ENCODE measurements around the gene KIF26B. TPM values are rescaled to one million over a fixed set of nuclear protein-coding genes. Genes with fewer than 3 reads are reported as not detected.

The KIF26B gene
- polyA plus RNA-seq, 1 donor from 2014 or later: 6.3 TPM

DNA sequence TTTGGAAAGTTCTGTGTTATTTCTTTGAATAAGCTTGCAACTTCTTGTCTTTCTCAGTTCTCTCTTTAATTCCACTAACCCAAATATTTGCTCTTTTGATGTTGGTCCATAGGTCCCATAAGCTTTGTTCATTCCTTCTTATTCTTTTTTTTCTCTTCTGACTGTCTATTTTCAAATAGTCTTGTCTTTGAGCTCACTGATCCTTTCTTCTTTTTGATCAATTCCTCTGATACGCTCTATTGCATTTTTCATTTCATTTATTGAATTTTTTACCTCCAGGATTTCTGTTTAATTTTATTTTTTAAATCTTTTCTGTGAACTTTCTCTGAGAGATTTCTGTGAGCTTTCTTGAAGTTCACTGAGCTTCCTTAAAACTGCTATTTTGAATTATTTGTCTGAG, 486.6 kb downstream of the KIF26B start:
- no peaks in the 10 kb centered on the region for H3K27me3 ChIP-seq (ENCODE audit: insufficient read depth, low read depth, low read length)
- no peak overlapping the region for H3K4me2 ChIP-seq (ENCODE audit: low read length)
- no peak overlapping the region for H3K9ac ChIP-seq (ENCODE audit: low read length)
- H4K20me1 ChIP-seq (ENCODE audit: insufficient read depth): no peaks in the 10 kb centered on the region
- no peak overlapping the region for H2AFZ ChIP-seq (ENCODE audit: low read depth, low read length)
- no peaks in the 10 kb centered on the region for H3F3A ChIP-seq (ENCODE audit: insufficient read depth, low read length, poor library complexity, severe bottlenecking)
- no peaks in the 10 kb centered on the region for H3K9me2 ChIP-seq (ENCODE audit: insufficient read depth, low read length)
- no peak for TF ChIP-seq EZH2 (IDR thresholded peaks at IDR 0.05; ENCODE audit: borderline replicate concordance, insufficient read depth, low read length, poor library complexity, severe bottlenecking)
- TF ChIP-seq RAD21 (conservative IDR thresholded peaks at IDR 0.05): no peak
- TF ChIP-seq, protein P1, sequence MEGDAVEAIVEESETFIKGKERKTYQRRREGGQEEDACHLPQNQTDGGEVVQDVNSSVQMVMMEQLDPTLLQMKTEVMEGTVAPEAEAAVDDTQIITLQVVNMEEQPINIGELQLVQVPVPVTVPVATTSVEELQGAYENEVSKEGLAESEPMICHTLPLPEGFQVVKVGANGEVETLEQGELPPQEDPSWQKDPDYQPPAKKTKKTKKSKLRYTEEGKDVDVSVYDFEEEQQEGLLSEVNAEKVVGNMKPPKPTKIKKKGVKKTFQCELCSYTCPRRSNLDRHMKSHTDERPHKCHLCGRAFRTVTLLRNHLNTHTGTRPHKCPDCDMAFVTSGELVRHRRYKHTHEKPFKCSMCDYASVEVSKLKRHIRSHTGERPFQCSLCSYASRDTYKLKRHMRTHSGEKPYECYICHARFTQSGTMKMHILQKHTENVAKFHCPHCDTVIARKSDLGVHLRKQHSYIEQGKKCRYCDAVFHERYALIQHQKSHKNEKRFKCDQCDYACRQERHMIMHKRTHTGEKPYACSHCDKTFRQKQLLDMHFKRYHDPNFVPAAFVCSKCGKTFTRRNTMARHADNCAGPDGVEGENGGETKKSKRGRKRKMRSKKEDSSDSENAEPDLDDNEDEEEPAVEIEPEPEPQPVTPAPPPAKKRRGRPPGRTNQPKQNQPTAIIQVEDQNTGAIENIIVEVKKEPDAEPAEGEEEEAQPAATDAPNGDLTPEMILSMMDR (IDR thresholded peaks at IDR 0.05; ENCODE audit: poor library complexity, severe bottlenecking): no peak
- no peak for TF ChIP-seq TAF1 (IDR thresholded peaks at IDR 0.05; ENCODE audit: low read depth)
- H3K4me3 ChIP-seq (ENCODE audit: low read length): no peak overlapping the region
- no peaks in the 10 kb centered on the region for H3K79me2 ChIP-seq (replicated peaks; ENCODE audit: insufficient read depth, low read length)
- no peaks in the 10 kb centered on the region for H3K36me3 ChIP-seq (ENCODE audit: insufficient read depth, low read length)
- no peak overlapping the region for H3K27ac ChIP-seq (ENCODE audit: low read length)
- no peaks in the 10 kb centered on the region for H3K9me3 ChIP-seq (ENCODE audit: low read length)

DNA sequence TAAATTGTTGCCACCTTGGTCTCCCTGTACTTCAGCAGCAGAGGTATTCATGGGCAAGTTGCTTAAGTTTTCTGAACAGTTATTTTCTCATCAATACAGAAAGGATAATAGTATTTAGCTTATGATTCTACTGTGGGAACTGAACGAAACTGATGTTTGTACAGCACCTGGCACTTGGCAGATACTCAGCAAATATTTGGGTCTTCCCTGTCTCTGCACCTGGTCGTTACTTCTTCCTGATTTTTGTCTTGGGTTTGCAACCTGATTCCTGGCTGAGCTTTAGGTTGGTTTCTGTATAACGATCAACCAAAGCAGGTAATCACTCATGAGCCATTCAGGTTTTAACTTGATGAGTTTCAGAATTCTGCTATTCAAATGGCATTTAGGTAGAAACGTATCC, 490.6 kb downstream of the KIF26B start:
- Histone ChIP-seq H3K4me3 (ENCODE audit: low read length) (no peak overlapping the region), H3F3A (ENCODE audit: insufficient read depth, low read length, poor library complexity, severe bottlenecking) (no peaks in the 10 kb centered on the region), H3K9me2 (ENCODE audit: insufficient read depth, low read length) (no peaks in the 10 kb centered on the region), H3K27ac (ENCODE audit: low read length) (no peak overlapping the region), H3K9ac (ENCODE audit: low read length) (no peak overlapping the region), H3K36me3 (ENCODE audit: insufficient read depth, low read length) (no peaks in the 10 kb centered on the region), H3K4me2 (ENCODE audit: low read length) (no peak overlapping the region), H3K27me3 (ENCODE audit: insufficient read depth, low read depth, low read length) (no peaks in the 10 kb centered on the region), H2AFZ (ENCODE audit: low read depth, low read length) (no peak overlapping the region), H3K79me2 (replicated peaks; ENCODE audit: insufficient read depth, low read length) (no peaks in the 10 kb centered on the region), H4K20me1 (ENCODE audit: insufficient read depth) (no peaks in the 10 kb centered on the region), H3K9me3 (ENCODE audit: low read length) (no peaks in the 10 kb centered on the region)
- TF ChIP-seq, protein P2, sequence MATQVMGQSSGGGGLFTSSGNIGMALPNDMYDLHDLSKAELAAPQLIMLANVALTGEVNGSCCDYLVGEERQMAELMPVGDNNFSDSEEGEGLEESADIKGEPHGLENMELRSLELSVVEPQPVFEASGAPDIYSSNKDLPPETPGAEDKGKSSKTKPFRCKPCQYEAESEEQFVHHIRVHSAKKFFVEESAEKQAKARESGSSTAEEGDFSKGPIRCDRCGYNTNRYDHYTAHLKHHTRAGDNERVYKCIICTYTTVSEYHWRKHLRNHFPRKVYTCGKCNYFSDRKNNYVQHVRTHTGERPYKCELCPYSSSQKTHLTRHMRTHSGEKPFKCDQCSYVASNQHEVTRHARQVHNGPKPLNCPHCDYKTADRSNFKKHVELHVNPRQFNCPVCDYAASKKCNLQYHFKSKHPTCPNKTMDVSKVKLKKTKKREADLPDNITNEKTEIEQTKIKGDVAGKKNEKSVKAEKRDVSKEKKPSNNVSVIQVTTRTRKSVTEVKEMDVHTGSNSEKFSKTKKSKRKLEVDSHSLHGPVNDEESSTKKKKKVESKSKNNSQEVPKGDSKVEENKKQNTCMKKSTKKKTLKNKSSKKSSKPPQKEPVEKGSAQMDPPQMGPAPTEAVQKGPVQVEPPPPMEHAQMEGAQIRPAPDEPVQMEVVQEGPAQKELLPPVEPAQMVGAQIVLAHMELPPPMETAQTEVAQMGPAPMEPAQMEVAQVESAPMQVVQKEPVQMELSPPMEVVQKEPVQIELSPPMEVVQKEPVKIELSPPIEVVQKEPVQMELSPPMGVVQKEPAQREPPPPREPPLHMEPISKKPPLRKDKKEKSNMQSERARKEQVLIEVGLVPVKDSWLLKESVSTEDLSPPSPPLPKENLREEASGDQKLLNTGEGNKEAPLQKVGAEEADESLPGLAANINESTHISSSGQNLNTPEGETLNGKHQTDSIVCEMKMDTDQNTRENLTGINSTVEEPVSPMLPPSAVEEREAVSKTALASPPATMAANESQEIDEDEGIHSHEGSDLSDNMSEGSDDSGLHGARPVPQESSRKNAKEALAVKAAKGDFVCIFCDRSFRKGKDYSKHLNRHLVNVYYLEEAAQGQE (IDR thresholded peaks at IDR 0.05; ENCODE audit: borderline replicate concordance): no peak
- TF ChIP-seq SMC3 (conservative IDR thresholded peaks at IDR 0.05; ENCODE audit: poor library complexity) (no peak), MXI1 (conservative IDR thresholded peaks at IDR 0.05; ENCODE audit: poor library complexity, severe bottlenecking) (no peak), POLR2AphosphoS5 (IDR thresholded peaks at IDR 0.05) (no peak), TAF1 (IDR thresholded peaks at IDR 0.05; ENCODE audit: low read depth) (no peak), EP300 (conservative IDR thresholded peaks at IDR 0.05; ENCODE audit: poor library complexity, severe bottlenecking) (no peak)

DNA sequence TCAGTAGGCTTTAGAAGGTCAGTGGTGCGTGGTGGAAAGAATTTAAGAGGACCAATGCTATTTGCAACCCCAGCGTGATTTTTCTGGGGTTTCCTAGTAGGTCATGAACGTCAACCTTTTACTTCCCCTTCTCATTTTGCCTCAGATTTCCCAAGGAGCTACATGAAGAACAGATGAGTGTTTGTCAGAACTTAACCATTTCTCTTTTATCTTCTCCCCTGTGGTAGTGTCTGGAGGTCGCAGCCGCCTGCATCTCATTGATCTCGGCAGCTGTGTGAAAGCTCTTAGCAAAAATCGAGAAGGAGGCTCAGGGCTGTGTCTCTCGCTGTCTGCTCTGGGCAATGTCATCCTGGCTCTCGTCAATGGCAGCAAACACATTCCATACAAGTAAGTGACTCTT, 491.1 kb downstream of the KIF26B start:
- no peak overlapping the region for H3K4me2 ChIP-seq (ENCODE audit: low read length)
- no peaks in the 10 kb centered on the region for H3F3A ChIP-seq (ENCODE audit: insufficient read depth, low read length, poor library complexity, severe bottlenecking)
- no peaks in the 10 kb centered on the region for H3K79me2 ChIP-seq (replicated peaks; ENCODE audit: insufficient read depth, low read length)
- H3K9ac ChIP-seq (ENCODE audit: low read length): no peak overlapping the region
- H2AFZ ChIP-seq (ENCODE audit: low read depth, low read length): no peak overlapping the region
- H3K9me3 ChIP-seq (ENCODE audit: low read length): no peaks in the 10 kb centered on the region
- H3K9me2 ChIP-seq (ENCODE audit: insufficient read depth, low read length): no peaks in the 10 kb centered on the region
- no peaks in the 10 kb centered on the region for H4K20me1 ChIP-seq (ENCODE audit: insufficient read depth)
- no peak overlapping the region for H3K4me3 ChIP-seq (ENCODE audit: low read length)
- H3K27ac ChIP-seq (ENCODE audit: low read length): no peak overlapping the region
- TF ChIP-seq, protein P1 (IDR thresholded peaks at IDR 0.05; ENCODE audit: poor library complexity, severe bottlenecking): no peak
- no peak for TF ChIP-seq TAF1 (IDR thresholded peaks at IDR 0.05; ENCODE audit: low read depth)
- no peak for TF ChIP-seq RAD21 (conservative IDR thresholded peaks at IDR 0.05)
- TF ChIP-seq, protein P2 (IDR thresholded peaks at IDR 0.05; ENCODE audit: borderline replicate concordance): no peak
- no peak for TF ChIP-seq POLR2AphosphoS5 (IDR thresholded peaks at IDR 0.05)
- H3K36me3 ChIP-seq (ENCODE audit: insufficient read depth, low read length): no peaks in the 10 kb centered on the region
- no peaks in the 10 kb centered on the region for H3K27me3 ChIP-seq (ENCODE audit: insufficient read depth, low read depth, low read length)

Data from neural cell (in vitro differentiated cells).